K562 (cell line): ENCODE data around the gene POU2AF3. TPM values are rescaled to one million over a fixed set of nuclear protein-coding genes. Genes with fewer than 3 reads are reported as not detected.

ENCODE experiments used
- ATAC-seq: fragments of 200-7000 bp; cut with Tn5 transposase; 3 replicates; pipeline ENCODE4 v1.9.1; 2020; ENCODE audit warnings: moderate library complexity
- BruUV-seq: library from RNA; stranded (reverse); fragments of 400-500 nt; replicated peaks from 2 replicates; lab custom pipeline; 2021; lab: Mats Ljungman, UMichigan
- CTCF ChIA-PET: fragments of 300-600 bp; formaldehyde crosslinking; extraction: SDS; loops from one replicate; lab custom pipeline; 2021; ENCODE audit warnings: low intra/inter-chr PET ratio; lab: Yijun Ruan, JAX
- POLR2A ChIA-PET: fragments of 300-600, 350-650 bp; sonication (Branson Sonifier 250); formaldehyde crosslinking; extraction: SDS; loops from one replicate; lab custom pipeline; 2021; ENCODE audit warnings: antibody characterized with exemption, inconsistent platforms; lab: Yijun Ruan, JAX
- DNase-seq, 4 experiments: peaks; one replicate each; pipeline versions ENCODE4 v3.0.0 to v3.0.0-alpha.2; 2011 to 2018; ENCODE audit warnings: low spot score in 3 of 4, mixed read lengths in 3 of 4; ENCODE audit errors: extremely low read depth in 1 of 4
- FAIRE-seq: peaks from 2 replicates; lab custom pipeline; 2011; peaks lifted over from hg19 to GRCh38; lab: Jason Lieb, UNC
- H2AFZ ChIP-seq: 2 replicates; pipeline ENCODE4 v1.6.0; 2011; ENCODE audit warnings: low read depth, low read length, control low read depth, inconsistent platforms
- H3K27ac ChIP-seq: fragments of 200-600 bp; 3 replicates; pipeline ENCODE4 v1.8.0; 2011; ENCODE audit warnings: low read depth, mild to moderate bottlenecking, control low read depth, inconsistent platforms, low read length, moderate library complexity, mixed read lengths; ENCODE audit errors: extremely low read depth
- H3K27me3 ChIP-seq, 2 experiments: fragments of 300-600 bp in 1 of 2; 2 replicates in 1 of 2; 3 replicates in 1 of 2; pipeline versions ENCODE4 v1.6.0 to v1.8.0; 2011; ENCODE audit warnings: inconsistent platforms in 2 of 2, low read length in 2 of 2, mild to moderate bottlenecking in 1 of 2, mixed read lengths in 1 of 2, moderate library complexity in 1 of 2; ENCODE audit not compliant: control insufficient read depth in 2 of 2, insufficient read depth in 2 of 2
- H3K36me3 ChIP-seq: fragments of 300-600 bp; 3 replicates; pipeline ENCODE4 v1.8.0; 2011; ENCODE audit warnings: mild to moderate bottlenecking, low read length, inconsistent platforms; ENCODE audit not compliant: control insufficient read depth, insufficient read depth
- H3K4me1 ChIP-seq, 2 experiments: fragments of 200-600 bp in 1 of 2; replicated peaks in 1 of 2; 2 replicates in 1 of 2; 3 replicates in 1 of 2; pipeline versions ENCODE4 v1.5.1 to v1.8.0; 2011; ENCODE audit warnings: inconsistent platforms in 2 of 2, low read length in 2 of 2, mild to moderate bottlenecking in 1 of 2, mixed read lengths in 1 of 2, moderate library complexity in 1 of 2; ENCODE audit not compliant: control insufficient read depth in 2 of 2, insufficient read depth in 2 of 2
- H3K4me2 ChIP-seq: 2 replicates; pipeline ENCODE4 v1.6.1; 2011; ENCODE audit warnings: low read length, control low read depth, inconsistent platforms, mixed read lengths; ENCODE audit not compliant: insufficient read depth
- H3K4me3 ChIP-seq: fragments of 200-600 bp; sonication (generic), shearing (Covaris generic); 2 replicates; pipeline ENCODE4 v1.5.1; 2016; ENCODE audit warnings: control low read depth, inconsistent platforms
- H3K79me2 ChIP-seq: fragments of 200-600 bp; 3 replicates; pipeline ENCODE4 v1.8.0; 2011; ENCODE audit warnings: low read length, inconsistent platforms; ENCODE audit not compliant: control insufficient read depth, insufficient read depth
- H3K9ac ChIP-seq, 2 experiments: 2 replicates each; pipeline versions ENCODE4 v1.6.0 to v1.6.1; 2011; ENCODE audit warnings: low read depth in 2 of 2, low read length in 2 of 2, control low read depth in 1 of 2, inconsistent platforms in 1 of 2, mild to moderate bottlenecking in 1 of 2, mixed read lengths in 1 of 2; ENCODE audit not compliant: insufficient read depth in 1 of 2
- H3K9me1 ChIP-seq: one replicate; pipeline ENCODE4 v1.6.0; 2011; ENCODE audit warnings: inconsistent platforms, mild to moderate bottlenecking, low read length, moderate library complexity; ENCODE audit not compliant: control insufficient read depth, insufficient read depth
- H3K9me3 ChIP-seq: replicated peaks from 2 replicates; pipeline ENCODE4 v1.5.1; 2011; ENCODE audit warnings: low read depth, low read length, inconsistent platforms; ENCODE audit not compliant: control insufficient read depth, insufficient read depth
- H4K20me1 ChIP-seq: replicated peaks from 2 replicates; pipeline ENCODE4 v1.6.1; 2011; ENCODE audit warnings: low read length, inconsistent platforms, mixed read lengths; ENCODE audit not compliant: control insufficient read depth, insufficient read depth
- ARID3B ChIP-seq: fragments of 250-450 bp; sonication (Bioruptor Pico); IDR thresholded peaks from 2 replicates; pipeline ENCODE4 v1.4.0; 2020; ENCODE audit warnings: borderline replicate concordance
- CCNT2 ChIP-seq: IDR thresholded peaks from 2 replicates; pipeline ENCODE4 v1.6.1; 2011; ENCODE audit warnings: borderline replicate concordance, low read depth, mild to moderate bottlenecking, moderate library complexity, mixed read lengths, low read length; ENCODE audit not compliant: insufficient read length; ENCODE audit errors: extremely low read depth
- PYGO2 ChIP-seq: fragments of 450-650 bp; IDR thresholded peaks from 2 replicates; pipeline ENCODE4 v1.6.1; 2016; ENCODE audit warnings: mild to moderate bottlenecking, missing genetic modification characterization, moderate library complexity, missing compliant biosample characterization
- RB1 ChIP-seq: fragments of 450-650 bp; IDR thresholded peaks from 2 replicates; pipeline ENCODE4 v1.6.1; 2017; ENCODE audit warnings: low read depth, mild to moderate bottlenecking
- THAP7 ChIP-seq: fragments of 250-450 bp; sonication (Bioruptor Pico); IDR thresholded peaks from 2 replicates; pipeline ENCODE4 v1.5.0; 2021
- TRIM28 ChIP-seq: fragments of 450-650 bp; IDR thresholded peaks from 2 replicates; pipeline ENCODE4 v1.6.1; 2017
- ZNF143 ChIP-seq: sonication (generic); formaldehyde crosslinking; IDR thresholded peaks from 2 replicates; pipeline ENCODE4 v1.9.0; 2022; ENCODE audit warnings: mild to moderate bottlenecking, missing genetic modification reagents
- ZNF146 ChIP-seq: IDR thresholded peaks from one replicate; pipeline ENCODE4 v1.6.1; 2018; ENCODE audit warnings: missing compliant biosample characterization; ENCODE audit not compliant: unreplicated experiment
- ZNF311 ChIP-seq: fragments of 250-450 bp; sonication (Bioruptor Pico); IDR thresholded peaks from 2 replicates; pipeline ENCODE4 v1.4.0; 2020; ENCODE audit warnings: mild to moderate bottlenecking, moderate library complexity
- ZNF347 ChIP-seq: fragments of 450-650 bp; formaldehyde crosslinking; IDR thresholded peaks from 2 replicates; pipeline ENCODE4 v1.4.0; 2020; ENCODE audit warnings: low read depth, mild to moderate bottlenecking, moderate library complexity
- ZNF398 ChIP-seq: fragments of 250-450 bp; sonication (Bioruptor Pico); IDR thresholded peaks from 2 replicates; pipeline ENCODE4 v1.8.0; 2021; ENCODE audit warnings: moderate library complexity, mild to moderate bottlenecking, inconsistent platforms
- ZNF766 ChIP-seq: fragments of 200-800 bp; sonication (Bioruptor generic); conservative IDR thresholded peaks from 2 replicates; pipeline ENCODE4 v1.6.1; 2016; ENCODE audit warnings: missing genetic modification characterization, missing compliant biosample characterization
- ZNF778 ChIP-seq: fragments of 450-650 bp; formaldehyde crosslinking; IDR thresholded peaks from 2 replicates; pipeline ENCODE4 v1.4.0; 2020; ENCODE audit warnings: mild to moderate bottlenecking, moderate library complexity
- WGBS: fragments of 100-300 bp; shearing (Covaris generic); methylation state at CpG from one replicate; pipeline ENCODE4 v1.1.6; 2016; ENCODE audit warnings: low coverage, mixed read lengths; ENCODE audit not compliant: insufficient coverage; ENCODE audit errors: missing lambda C conversion rate; 5-methylcytosine and 5-hydroxymethylcytosine counted together
- in situ Hi-C: fragments of 300-500 bp; cut with MboI; formaldehyde crosslinking; loops from 4 replicates; pipeline ENCODE4 v1.15.0; 2018; ENCODE audit warnings: inconsistent platforms, mixed read lengths
- intact Hi-C: fragments of 100-400 bp; cut with micrococcal nuclease; formaldehyde crosslinking; loops from 2 replicates; pipeline ENCODE4 v1.14.2; 2022
- polyA plus RNA-seq, 8 experiments: library from polyadenylated mRNA; depleted of rRNA in 4 of 8; stranded (reverse) in 5 of 8; unstranded in 3 of 8; fragments of >200 nt; fragmentation: Nextera tagmentation in 2 of 8; fragmentation: Illumina TruSeq in 1 of 8; extraction: Ambion mirVana in 2 of 8; extraction: Trizol in 1 of 8; gene quantifications; 2 replicates each; pipeline versions ENCODE4 v1.2.1 to v1.2.3, GENCODE V29; 2011 to 2014; ENCODE audit warnings: inconsistent platforms in 1 of 8, missing spikeins in 1 of 8
- total RNA-seq, 7 experiments: library from RNA; depleted of rRNA in 6 of 7; stranded (reverse); fragments of >200 nt in 6 of 7; fragmentation: Illumina TruSeq in 2 of 7; extraction: Trizol in 2 of 7; gene quantifications; 2 replicates each; pipeline versions ENCODE4 v1.2.1 to v1.2.3, GENCODE V29; 2011 to 2021; ENCODE audit warnings: low replicate concordance in 1 of 7
- TF ChIP-seq, protein P1 (sequence below): sonication (generic); formaldehyde crosslinking; IDR thresholded peaks from 2 replicates; pipeline ENCODE4 v1.8.1; 2023; ENCODE audit warnings: mild to moderate bottlenecking, missing genetic modification reagents

The POU2AF3 gene
- total and polyA plus RNA-seq, 9 of the 15 experiments (the other 6 are each of a cell fraction or from before 2014, with no cell fraction given), result not detected

DNA sequence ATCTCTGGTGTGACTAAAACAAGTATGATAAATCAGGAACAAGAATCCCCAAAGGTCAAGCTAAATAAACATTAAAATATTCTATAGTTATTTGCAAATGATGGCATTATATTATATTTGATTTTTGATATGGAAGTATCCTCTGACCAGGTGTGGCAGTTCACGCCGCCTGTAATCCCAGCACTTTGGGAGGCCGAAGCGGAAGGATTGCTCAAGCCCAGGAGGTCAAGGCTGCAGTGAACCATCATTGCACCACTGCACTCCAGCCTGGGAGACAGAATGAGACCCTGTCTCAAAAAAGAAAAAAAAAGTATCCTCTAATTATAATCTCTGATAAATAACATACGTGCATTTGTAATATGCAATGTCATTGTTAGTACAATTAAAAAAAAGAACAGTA is 6.6 kb upstream of the POU2AF3 start:
- WGBS, result 0% methylated on average over 5 of the region's 5 CpGs
- Histone ChIP-seq H3K9me1 (no peaks in the 10 kb centered on the region), H3K4me2 (no peak overlapping the region), H3K4me3 (no peak overlapping the region), H3K4me1 (no peaks in the 10 kb centered on the region), H3K27me3 (no peaks in the 10 kb centered on the region; a peak in 1 of 5 replicates), H2AFZ (no peak overlapping the region), H3K36me3 (no peaks in the 10 kb centered on the region), H4K20me1 (no peaks in the 10 kb centered on the region), H3K27ac (no peak overlapping the region), H3K9ac (no peak overlapping the region), H3K79me2 (no peaks in the 10 kb centered on the region), H3K9me3 (no peaks in the 10 kb centered on the region)
- DNase-seq, result no peak
- FAIRE-seq, result no peak
- BruUV-seq, result no TSS peak
- ATAC-seq, result no peak
- POLR2A ChIA-PET, result no interaction called here
- in situ Hi-C loops, result no loop called here
- intact Hi-C loops, result no loop called here
- CTCF ChIA-PET, result no interaction called here
- no peak for TF ChIP-seq ZNF311 (CRISPR knock-in tag)
- TF ChIP-seq TRIM28, result no peak
- TF ChIP-seq ZNF778 (CRISPR knock-in tag), result no peak
- TF ChIP-seq ZNF143 (CRISPR knock-in tag), result no peak
- TF ChIP-seq ZNF398 (CRISPR knock-in tag), result no peak
- TF ChIP-seq CCNT2, result no peak
- TF ChIP-seq ZNF766 (CRISPR knock-in tag), result no peak
- TF ChIP-seq ZNF347, result no peak
- no peak for TF ChIP-seq ARID3B (CRISPR knock-in tag)
- TF ChIP-seq RB1, result no peak
- TF ChIP-seq PYGO2 (tag), result no peak
- no peak for TF ChIP-seq ZNF146 (CRISPR knock-in tag)
- TF ChIP-seq, protein P1, sequence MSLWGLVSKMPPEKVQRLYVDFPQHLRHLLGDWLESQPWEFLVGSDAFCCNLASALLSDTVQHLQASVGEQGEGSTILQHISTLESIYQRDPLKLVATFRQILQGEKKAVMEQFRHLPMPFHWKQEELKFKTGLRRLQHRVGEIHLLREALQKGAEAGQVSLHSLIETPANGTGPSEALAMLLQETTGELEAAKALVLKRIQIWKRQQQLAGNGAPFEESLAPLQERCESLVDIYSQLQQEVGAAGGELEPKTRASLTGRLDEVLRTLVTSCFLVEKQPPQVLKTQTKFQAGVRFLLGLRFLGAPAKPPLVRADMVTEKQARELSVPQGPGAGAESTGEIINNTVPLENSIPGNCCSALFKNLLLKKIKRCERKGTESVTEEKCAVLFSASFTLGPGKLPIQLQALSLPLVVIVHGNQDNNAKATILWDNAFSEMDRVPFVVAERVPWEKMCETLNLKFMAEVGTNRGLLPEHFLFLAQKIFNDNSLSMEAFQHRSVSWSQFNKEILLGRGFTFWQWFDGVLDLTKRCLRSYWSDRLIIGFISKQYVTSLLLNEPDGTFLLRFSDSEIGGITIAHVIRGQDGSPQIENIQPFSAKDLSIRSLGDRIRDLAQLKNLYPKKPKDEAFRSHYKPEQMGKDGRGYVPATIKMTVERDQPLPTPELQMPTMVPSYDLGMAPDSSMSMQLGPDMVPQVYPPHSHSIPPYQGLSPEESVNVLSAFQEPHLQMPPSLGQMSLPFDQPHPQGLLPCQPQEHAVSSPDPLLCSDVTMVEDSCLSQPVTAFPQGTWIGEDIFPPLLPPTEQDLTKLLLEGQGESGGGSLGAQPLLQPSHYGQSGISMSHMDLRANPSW (CRISPR knock-in tag), result no peak
- TF ChIP-seq THAP7 (CRISPR knock-in tag), result no peak
